MM.1S (cell line): Measurements from ENCODE around the gene PSMA5.

Experiments used
- DNase-seq: peaks from one replicate; pipeline ENCODE4 v3.0.0-alpha.2; 2015
- H2AFZ ChIP-seq: fragments of 300-600 bp; sonication (generic); 2 replicates; pipeline ENCODE4 v1.6.0; 2016; ENCODE audit warnings: antibody characterized with exemption, low read length
- H3F3A ChIP-seq: fragments of 300-600 bp; sonication (generic); 2 replicates; pipeline ENCODE4 v1.6.1; 2016; ENCODE audit warnings: mild to moderate bottlenecking, antibody characterized with exemption, low read length, moderate library complexity, mixed read lengths; ENCODE audit not compliant: insufficient read depth
- H3K27ac ChIP-seq: fragments of 300-600 bp; sonication (generic); 2 replicates; pipeline ENCODE4 v1.5.1; 2016; ENCODE audit warnings: mild to moderate bottlenecking, low read length
- H3K27me3 ChIP-seq: fragments of 300-600 bp; sonication (generic); replicated peaks from 2 replicates; pipeline ENCODE4 v1.6.0; 2016; ENCODE audit warnings: low read length; ENCODE audit not compliant: insufficient read depth
- H3K36me3 ChIP-seq: fragments of 300-600 bp; sonication (generic); replicated peaks from 2 replicates; pipeline ENCODE4 v1.6.1; 2016; ENCODE audit warnings: mild to moderate bottlenecking, low read length, mixed read lengths; ENCODE audit not compliant: insufficient read depth
- H3K4me1 ChIP-seq: fragments of 300-600 bp; sonication (generic); 2 replicates; pipeline ENCODE4 v1.6.1; 2016; ENCODE audit warnings: low read length, mixed read lengths
- H3K4me2 ChIP-seq: fragments of 300-600 bp; sonication (generic); 2 replicates; pipeline ENCODE4 v1.6.0; 2016; ENCODE audit warnings: low read depth, low read length
- H3K4me3 ChIP-seq: fragments of 300-600 bp; sonication (generic); 2 replicates; pipeline ENCODE4 v1.5.1; 2016; ENCODE audit warnings: low read length, mixed read lengths
- H3K79me2 ChIP-seq: fragments of 300-600 bp; sonication (generic); 2 replicates; pipeline ENCODE4 v1.6.1; 2016; ENCODE audit warnings: mixed run types, low read length, mixed read lengths
- H3K9ac ChIP-seq: fragments of 300-600 bp; sonication (generic); 2 replicates; pipeline ENCODE4 v1.6.1; 2016; ENCODE audit warnings: low read length, mixed read lengths
- H3K9me2 ChIP-seq: fragments of 300-600 bp; sonication (generic); replicated peaks from 2 replicates; pipeline ENCODE4 v1.6.1; 2016; ENCODE audit warnings: mild to moderate bottlenecking, low read length, mixed read lengths; ENCODE audit not compliant: insufficient read depth
- H3K9me3 ChIP-seq: fragments of 300-600 bp; sonication (generic); replicated peaks from 2 replicates; pipeline ENCODE4 v1.6.1; 2016; ENCODE audit warnings: mild to moderate bottlenecking, low read length, mixed read lengths; ENCODE audit not compliant: insufficient read depth
- H4K20me1 ChIP-seq: fragments of 300-600 bp; sonication (generic); 2 replicates; pipeline ENCODE4 v1.6.1; 2016; ENCODE audit warnings: mild to moderate bottlenecking, low read length, moderate library complexity, mixed read lengths; ENCODE audit not compliant: insufficient read depth
- CTCF ChIP-seq: fragments of 300-600 bp; sonication (generic); IDR thresholded peaks from 2 replicates; pipeline ENCODE4 v1.5.1; 2016; ENCODE audit warnings: antibody characterized with exemption, low read length, mixed read lengths
- EZH2 ChIP-seq: fragments of 300-600 bp; sonication (generic); optimal IDR thresholded peaks from 2 replicates; pipeline ENCODE3; 2017; ENCODE audit warnings: low read depth, mild to moderate bottlenecking, antibody characterized with exemption, low read length, mixed read lengths
- EZH2phosphoT487 ChIP-seq: fragments of 300-600 bp; sonication (generic); IDR thresholded peaks from 2 replicates; pipeline ENCODE4 v1.6.1; 2018; ENCODE audit warnings: antibody characterized with exemption, low read length

PSMA5 gene

GRCh38 chr1:109371341-109371739, 54.9 kb downstream of the PSMA5 start:
- H3K9me2 ChIP-seq: no peaks in the 10 kb centered on the region
- peak overlapping the region; percentile 75; the same call in 1 of the 2 replicates for H3K27ac ChIP-seq
- H3K36me3 ChIP-seq: no peaks in the 10 kb centered on the region
- H3K27me3 ChIP-seq: no peaks in the 10 kb centered on the region
- H3K79me2 ChIP-seq: peaks cover 10% of the 10 kb centered on the region; the same call in 1 of the 2 replicates
- H3K4me1 ChIP-seq: peaks cover 26% of the 10 kb centered on the region
- H2AFZ ChIP-seq: no peak overlapping the region
- TF ChIP-seq CTCF (no peak), EZH2 (no peak), EZH2phosphoT487 (no peak)
- peak overlapping the region; percentile 50 for H3K4me3 ChIP-seq
- no peaks in the 10 kb centered on the region for H3K9me3 ChIP-seq
- H3K9ac ChIP-seq: peak overlapping the region; percentile 21; the same call in 1 of the 2 replicates
- peak overlapping the region; percentile 88 for H3K4me2 ChIP-seq
- peak; percentile 11 for DNase-seq
- no peaks in the 10 kb centered on the region for H4K20me1 ChIP-seq
- peaks cover 16% of the 10 kb centered on the region for H3F3A ChIP-seq

GRCh38 chr1:109370712-109371340, 55.4 kb downstream of the PSMA5 start:
- peaks cover 10% of the 10 kb centered on the region; the same call in 1 of the 2 replicates for H3K79me2 ChIP-seq
- DNase-seq: peak; percentile 45
- peaks cover 26% of the 10 kb centered on the region for H3K4me1 ChIP-seq
- no peaks in the 10 kb centered on the region for H3K9me3 ChIP-seq
- no peaks in the 10 kb centered on the region for H3K9me2 ChIP-seq
- H3K9ac ChIP-seq: peak overlapping the region; percentile 21; the same call in 1 of the 2 replicates
- H3K4me3 ChIP-seq: peak overlapping the region; percentile 50
- TF ChIP-seq CTCF (no peak), EZH2 (no peak), EZH2phosphoT487 (no peak)
- H4K20me1 ChIP-seq: no peaks in the 10 kb centered on the region
- no peaks in the 10 kb centered on the region for H3K36me3 ChIP-seq
- peaks cover 14% of the 10 kb centered on the region for H3F3A ChIP-seq
- peak overlapping the region; percentile 75; the same call in 1 of the 2 replicates for H3K27ac ChIP-seq
- H3K4me2 ChIP-seq: peak overlapping the region; percentile 88
- no peaks in the 10 kb centered on the region for H3K27me3 ChIP-seq
- H2AFZ ChIP-seq: 0 out of 2 replicates have a peak overlapping the region, but pooled peaks have one; percentile 31

GRCh38 chr1:109369167-109369746, 57.0 kb downstream of the PSMA5 start:
- Histone ChIP-seq H3K9me3 (no peaks in the 10 kb centered on the region), H3K9ac (no peak overlapping the region), H2AFZ (no peak overlapping the region), H4K20me1 (no peaks in the 10 kb centered on the region), H3K4me3 (no peak overlapping the region), H3K27me3 (no peaks in the 10 kb centered on the region), H3K79me2 (peaks cover 10% of the 10 kb centered on the region; the same call in 1 of the 2 replicates), H3K9me2 (no peaks in the 10 kb centered on the region), H3K4me2 (peak overlapping the region; percentile 41; the same call in 1 of the 2 replicates), H3K4me1 (peaks cover 26% of the 10 kb centered on the region), H3K27ac (no peak overlapping the region; the same call in 1 of the 2 replicates), H3K36me3 (no peaks in the 10 kb centered on the region), H3F3A (peaks cover 14% of the 10 kb centered on the region)
- TF ChIP-seq EZH2phosphoT487: no peak
- no peak for TF ChIP-seq CTCF
- TF ChIP-seq EZH2: no peak
- peak; percentile 15 for DNase-seq
